HG02798 (cell line): ENCODE measurements around the gene TBP.
"Not testable (repeated sequence)": the region's sequence is repeated elsewhere in the genome, so short reads cannot be mapped to it uniquely, and the experiment has no call there.

ENCODE experiments used
- ATAC-seq: cut with Tn5 transposase; IDR thresholded peaks from one replicate; pipeline ENCODE4 v1.9.1; 2021; ENCODE audit warnings: mild to moderate bottlenecking; ENCODE audit not compliant: unreplicated experiment, poor library complexity

TBP gene

GRCh38 chr6:170554013-170554795 lies at the start of gene TBP:
Gene TBP, plus strand, starts transcription at chr6:170554369. Its CDS starts 2,661 bp downstream, at chr6:170557030.
- ATAC-seq: peak; percentile 97

DNA sequence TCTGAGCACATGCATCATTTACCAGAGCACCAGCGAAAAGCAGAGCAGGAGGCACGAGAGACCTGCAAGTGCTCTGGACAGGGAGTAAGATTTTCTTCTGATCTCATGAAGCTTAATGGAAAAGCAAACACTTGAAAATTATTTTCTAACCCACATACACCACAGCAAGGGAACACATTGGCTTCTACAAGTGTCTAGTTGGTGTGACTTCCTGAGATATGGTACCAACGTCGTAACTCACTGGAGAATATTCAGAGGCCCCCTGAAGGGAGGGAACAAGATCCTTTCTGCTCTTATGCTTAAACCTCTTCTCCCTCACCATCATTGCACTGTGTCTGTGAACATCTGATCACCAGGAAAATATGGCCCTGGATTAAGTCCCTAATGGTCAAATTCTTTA lies 49.7 kb upstream of the TBP start:
- no peak for ATAC-seq

GRCh38 chr6:170505306-170505705 lies 48.9 kb upstream of the TBP start:
- ATAC-seq: no peak

DNA sequence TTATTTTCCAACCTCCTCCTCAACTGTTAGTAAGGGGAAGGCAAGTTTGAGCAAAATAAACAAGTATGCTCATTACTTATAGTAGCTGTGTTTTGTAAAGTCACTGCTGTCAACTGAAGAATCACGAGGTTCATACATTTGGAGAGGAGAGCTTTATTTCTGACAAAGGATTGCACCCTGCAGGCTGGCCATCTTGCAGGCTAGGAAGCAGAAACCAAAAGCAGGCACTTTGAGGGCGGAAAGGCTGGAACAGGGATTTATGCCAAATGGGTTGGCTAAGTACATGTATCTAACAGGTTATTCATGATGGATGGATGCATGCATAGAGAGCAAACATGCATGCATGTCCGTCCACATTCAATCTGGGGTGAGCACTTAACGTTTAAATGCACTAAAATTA lies 47.7 kb upstream of the TBP start:
- ATAC-seq: no peak

DNA sequence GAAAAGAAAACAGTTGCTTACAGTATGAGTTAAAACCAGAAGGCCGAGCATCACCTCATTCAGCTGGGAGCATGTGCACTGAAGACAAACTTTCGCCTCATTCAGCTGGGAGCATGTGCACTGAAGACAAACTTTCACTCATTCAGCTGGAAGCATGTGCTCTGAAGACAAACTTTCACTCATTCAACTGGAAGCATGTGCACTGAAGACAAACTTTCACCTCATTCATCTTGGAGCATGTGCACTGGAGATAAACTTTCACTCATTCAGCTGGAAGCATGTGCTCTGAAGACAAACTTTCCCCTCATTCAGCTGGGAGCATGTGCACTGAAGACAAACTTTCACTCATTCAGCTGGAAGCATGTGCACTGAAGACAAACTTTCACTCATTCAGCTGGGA lies 46.4 kb upstream of the TBP start:
- not testable (repeated sequence) for ATAC-seq

DNA sequence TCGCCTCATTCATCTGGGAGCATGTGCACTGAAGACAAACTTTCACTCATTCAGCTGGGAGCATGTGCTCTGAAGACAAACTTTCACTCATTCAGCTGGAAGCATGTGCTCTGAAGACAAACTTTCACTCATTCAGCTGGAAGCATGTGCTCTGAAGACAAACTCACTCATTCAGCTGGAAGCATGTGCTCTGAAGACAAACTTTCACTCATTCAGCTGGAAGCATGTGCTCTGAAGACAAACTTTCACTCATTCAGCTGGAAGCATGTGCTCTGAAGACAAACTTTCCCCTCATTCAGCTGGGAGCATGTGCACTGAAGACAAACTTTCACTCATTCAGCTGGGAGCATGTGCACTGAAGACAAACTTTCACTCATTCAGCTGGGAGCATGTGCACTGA lies 45.9 kb upstream of the TBP start:
- ATAC-seq: not testable (repeated sequence)

GRCh38 chr6:170508892-170509722 lies 45.1 kb upstream of the TBP start:
- ATAC-seq: not testable (repeated sequence)

GRCh38 chr6:170509723-170510018 lies 44.5 kb upstream of the TBP start:
- ATAC-seq: no peak

DNA sequence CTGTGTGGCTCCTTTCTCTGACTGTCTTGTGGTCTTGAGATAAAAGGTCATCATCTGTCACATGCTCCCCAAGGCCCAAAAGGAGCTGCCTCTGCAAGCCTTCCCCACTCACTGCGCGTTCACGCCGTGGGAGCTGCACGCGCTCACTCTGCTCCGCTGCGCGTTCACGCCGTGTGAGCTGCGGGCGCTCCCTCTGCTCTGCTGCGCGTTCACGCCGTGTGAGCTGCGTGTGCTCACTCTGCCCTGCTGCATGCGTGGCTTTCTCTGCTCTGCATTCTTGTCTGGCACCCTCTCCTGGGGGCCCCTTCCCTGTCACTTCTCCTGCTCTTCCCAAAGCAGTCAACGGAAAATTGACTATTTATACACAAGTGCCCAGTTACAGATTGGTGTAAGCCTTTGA lies 43.5 kb upstream of the TBP start:
- ATAC-seq: no peak

DNA sequence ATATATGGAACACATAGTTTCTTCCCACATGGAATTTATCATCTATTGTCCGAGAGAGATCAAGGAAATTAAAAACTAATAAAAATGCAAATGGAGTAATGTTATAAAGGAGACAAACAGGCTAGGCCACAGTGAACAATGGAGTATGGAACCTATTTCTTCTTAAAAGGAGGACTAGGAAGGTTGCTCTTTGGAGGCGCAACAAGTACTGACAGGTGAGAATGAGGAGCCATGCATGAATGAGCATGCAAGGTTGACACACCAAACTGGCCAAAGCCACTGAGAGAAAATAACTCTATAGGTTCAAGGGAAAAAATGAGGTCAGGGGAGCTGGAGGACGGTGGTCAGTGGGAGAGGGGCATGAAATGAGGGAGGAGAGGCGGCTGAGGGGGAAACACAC lies 41.9 kb upstream of the TBP start:
- ATAC-seq: no peak

DNA sequence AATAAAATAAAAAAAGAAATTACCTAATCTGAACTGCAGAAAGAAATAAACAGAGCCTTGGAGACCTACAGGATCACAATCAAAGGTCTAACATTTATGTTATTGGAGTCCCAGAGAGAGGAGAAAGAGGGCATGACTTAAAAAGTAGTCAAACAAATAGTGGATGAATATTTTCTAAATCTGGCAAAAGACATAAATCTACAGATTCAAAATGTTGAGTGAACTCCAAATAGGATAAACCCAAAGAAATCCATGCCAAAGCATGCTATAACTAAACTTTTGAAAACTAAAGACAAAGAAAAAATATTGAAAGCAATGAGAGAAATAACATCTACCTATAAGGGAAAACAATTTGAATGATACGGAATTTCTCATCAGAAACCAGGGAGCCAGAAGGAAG lies 39.3 kb upstream of the TBP start:
- no peak for ATAC-seq

DNA sequence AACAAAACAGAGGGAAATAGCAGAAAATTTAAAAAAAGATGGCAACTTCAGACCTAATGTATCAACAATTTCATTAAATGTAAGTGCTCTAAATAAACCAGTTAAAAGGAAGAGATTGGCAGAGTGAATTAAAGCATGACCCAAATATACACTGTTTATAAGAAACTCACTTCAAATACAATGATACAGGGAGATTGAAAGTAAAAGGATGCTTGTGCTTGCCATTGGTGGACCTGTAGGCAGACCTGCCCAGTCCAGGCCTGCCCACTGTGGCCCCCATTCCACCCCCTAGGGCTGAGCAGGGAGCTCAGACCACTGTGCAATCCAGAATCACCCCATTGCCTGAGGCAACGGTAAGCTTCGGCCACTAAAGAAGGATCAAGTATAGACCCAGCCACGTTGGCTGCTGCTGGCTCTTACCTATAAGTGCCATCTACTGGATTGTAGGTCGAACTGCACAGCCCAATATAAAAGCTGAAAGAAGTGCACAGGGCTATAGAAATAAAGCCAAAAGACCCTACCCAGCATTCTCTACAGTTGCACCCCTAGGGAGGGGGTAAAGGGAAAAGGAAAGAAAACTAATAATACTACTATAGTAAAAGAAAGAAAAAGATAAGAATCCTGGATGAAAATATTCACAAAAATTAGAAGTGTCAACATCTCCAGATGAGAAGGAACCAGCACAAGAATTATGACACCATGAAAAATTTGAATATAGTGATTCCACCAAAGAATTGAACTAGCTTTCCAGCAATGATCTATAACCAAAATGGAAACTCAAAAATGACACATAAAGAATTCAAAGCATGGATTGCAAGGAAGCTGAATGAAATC lies 37.2 kb upstream of the TBP start:
- ATAC-seq: peak; percentile 93

GRCh38 chr6:170522565-170523183 lies 31.5 kb upstream of the TBP start:
- no peak for ATAC-seq

DNA sequence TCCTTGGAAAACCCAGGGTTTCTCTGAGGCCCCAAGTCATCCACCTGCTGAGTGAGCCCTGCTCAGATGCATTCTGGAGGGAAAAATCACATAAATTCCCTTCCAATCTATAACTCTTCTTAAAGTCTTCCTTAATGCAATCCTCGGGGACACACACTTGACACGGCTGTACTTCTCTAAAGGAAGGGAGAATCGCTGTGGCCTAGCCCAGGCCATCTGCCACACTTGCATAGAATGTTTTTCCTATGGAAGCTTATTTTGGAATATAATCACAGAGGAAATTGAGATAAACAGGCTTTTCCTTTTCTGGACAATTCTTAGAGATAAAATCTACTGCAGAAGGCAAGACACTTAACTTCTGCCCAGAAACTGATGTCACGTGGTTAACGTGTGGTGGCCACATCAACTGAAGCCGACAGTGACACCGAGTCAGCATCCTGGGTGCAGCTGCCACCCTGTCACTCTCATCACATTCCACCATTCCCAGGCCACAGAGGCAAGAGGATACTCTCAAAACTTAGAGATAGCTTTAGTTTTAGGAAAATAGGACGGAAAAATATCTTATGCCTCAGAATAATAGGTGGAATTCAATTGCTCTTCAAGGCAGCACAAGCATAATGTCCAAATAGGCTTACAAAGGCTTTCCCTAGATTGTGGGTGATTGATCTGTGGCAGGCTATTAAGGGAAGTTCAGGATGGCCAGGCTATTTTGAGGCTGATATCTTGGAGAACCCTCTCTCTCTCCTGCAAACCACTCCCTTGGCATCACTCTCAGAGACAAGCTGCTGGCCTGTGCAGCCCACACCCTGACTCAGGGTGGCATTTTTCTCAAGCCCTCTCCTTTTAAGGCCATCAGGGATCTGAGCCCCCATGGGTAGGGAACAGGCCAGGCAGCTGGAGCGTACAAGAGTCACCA lies 30.7 kb upstream of the TBP start:
- no peak for ATAC-seq

- ATAC-seq: no peak
Measured at GRCh38 chr6:170524172-170524502, 30.0 kb upstream of the TBP start.

- ATAC-seq: no peak
Measured at GRCh38 chr6:170525795-170526194, 28.4 kb upstream of the TBP start.

DNA sequence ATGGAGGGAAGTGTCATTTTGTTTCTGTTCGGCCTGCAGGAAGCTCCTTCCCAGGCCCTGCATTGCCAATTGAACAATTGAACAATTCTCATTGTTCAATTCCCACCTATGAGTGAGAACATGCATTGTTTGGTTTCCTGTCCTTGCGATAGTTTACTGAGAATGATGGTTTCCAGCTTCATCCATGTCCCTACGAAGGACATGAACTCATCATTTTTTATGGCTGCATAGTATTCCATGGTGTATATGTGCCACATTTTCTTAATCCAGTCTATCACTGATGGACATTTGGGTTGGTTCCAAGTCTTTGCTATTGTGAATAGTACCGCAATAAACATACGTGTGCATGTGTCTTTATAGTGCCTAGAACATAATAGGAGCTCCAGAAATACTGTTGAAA lies 26.2 kb upstream of the TBP start:
- not testable (repeated sequence) for ATAC-seq

GRCh38 chr6:170529839-170530469 lies 24.2 kb upstream of the TBP start:
- peak; percentile 78 for ATAC-seq

- no peak for ATAC-seq
Measured at GRCh38 chr6:170532867-170533488, 21.2 kb upstream of the TBP start.
